ENCODE measurements around the gene ARHGAP19.
A peak's percentile ranks its signal among the peaks of the same experiment; 100 is the strongest.

The ARHGAP19 gene

GRCh38 chr10:97190450-97190849 is 102.0 kb downstream of the ARHGAP19 start:
- DNase-seq, result no peak

- no peak for DNase-seq
Measured at GRCh38 chr10:97188261-97188711, 104.2 kb downstream of the ARHGAP19 start.

GRCh38 chr10:97186911-97187310 is 105.5 kb downstream of the ARHGAP19 start:
- no peak for DNase-seq

- DNase-seq, result no peak
Measured at GRCh38 chr10:97185326-97186058, 106.9 kb downstream of the ARHGAP19 start, which contains the start of gene SLIT1. Gene SLIT1 (minus strand): TSS chr10:97185959. CDS start chr10:97185674, 285 bp downstream.

- DNase-seq, result no peak
Measured at GRCh38 chr10:97184971-97185325, 107.5 kb downstream of the ARHGAP19 start.

GRCh38 chr10:97183314-97183713 is 109.1 kb downstream of the ARHGAP19 start:
- DNase-seq, result no peak

- no peak for DNase-seq
Measured at GRCh38 chr10:97182288-97182990, 110.0 kb downstream of the ARHGAP19 start.

GRCh38 chr10:97180986-97181385 is 111.5 kb downstream of the ARHGAP19 start:
- no peak for DNase-seq

GRCh38 chr10:97180363-97180755 is 112.1 kb downstream of the ARHGAP19 start:
- DNase-seq, result no peak

- peak; percentile 17 for DNase-seq
Measured at GRCh38 chr10:97179731-97180362, 112.6 kb downstream of the ARHGAP19 start.

- no peak for DNase-seq
Measured at GRCh38 chr10:97179311-97179710, 113.1 kb downstream of the ARHGAP19 start.

GRCh38 chr10:97178074-97178473 is 114.4 kb downstream of the ARHGAP19 start:
- DNase-seq, result no peak

GRCh38 chr10:97176226-97176625 is 116.2 kb downstream of the ARHGAP19 start:
- no peak for DNase-seq

- DNase-seq, result no peak
Measured at GRCh38 chr10:97175586-97175985, 116.9 kb downstream of the ARHGAP19 start.

- no peak for DNase-seq
Measured at GRCh38 chr10:97174941-97175340, 117.5 kb downstream of the ARHGAP19 start.

GRCh38 chr10:97174276-97174775 is 118.1 kb downstream of the ARHGAP19 start:
- no peak for DNase-seq

GRCh38 chr10:97173036-97173435 is 119.4 kb downstream of the ARHGAP19 start:
- no peak for DNase-seq

Measured in activated CD4-positive, alpha-beta T cell treated with anti-CD3 and anti-CD28 coated beads, Interleukin-10, Interleukin-2, amounts not matched to agents 100 ng/mL and 50 ng/mL, durations not matched to agents 16 hours and 8 hours (primary cell).